Subcutaneous adipose tissue (tissue), 4 donors: ENCODE measurements around the gene TMEM234. TPM values are rescaled to one million over a fixed set of nuclear protein-coding genes. Genes with fewer than 3 reads are reported as not detected.

Experiments
- small RNA-seq: library from RNA; depleted of rRNA; stranded (forward); fragments of <200 nt; gene quantifications from one replicate; pipeline ENCODE3, GENCODE V24; 2016
- total RNA-seq, 4 donors: library from RNA; depleted of rRNA; stranded (reverse); fragments of >200 nt; gene quantifications; one replicate each; pipeline ENCODE4 v1.1.0, GENCODE V29; 2016
- TF ChIP-seq, protein P1 (sequence below): fragments of 450-650 bp; IDR thresholded peaks from one replicate; pipeline ENCODE4 v1.5.1; 2016; ENCODE audit warnings: low read depth, mild to moderate bottlenecking, control low read depth, antibody characterized with exemption, moderate library complexity

TMEM234 gene
- total RNA-seq, 4 donors from 2014 or later = 7.0 to 18.6 (median 9.4) TPM

DNA sequence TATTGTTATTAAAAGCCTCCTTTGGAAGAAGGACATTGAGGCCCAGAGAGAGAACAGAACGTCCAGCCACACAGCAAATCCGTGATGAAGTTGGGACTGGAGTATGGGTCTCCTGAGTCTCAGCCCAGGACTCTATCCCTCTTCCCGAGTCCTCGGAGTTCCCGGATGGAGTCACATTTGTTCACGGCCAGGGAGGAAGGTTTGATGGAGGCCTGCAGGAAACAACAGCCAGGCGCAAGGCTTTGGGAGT lies 43.0 kb downstream of the TMEM234 start:
- TF ChIP-seq, protein P1, sequence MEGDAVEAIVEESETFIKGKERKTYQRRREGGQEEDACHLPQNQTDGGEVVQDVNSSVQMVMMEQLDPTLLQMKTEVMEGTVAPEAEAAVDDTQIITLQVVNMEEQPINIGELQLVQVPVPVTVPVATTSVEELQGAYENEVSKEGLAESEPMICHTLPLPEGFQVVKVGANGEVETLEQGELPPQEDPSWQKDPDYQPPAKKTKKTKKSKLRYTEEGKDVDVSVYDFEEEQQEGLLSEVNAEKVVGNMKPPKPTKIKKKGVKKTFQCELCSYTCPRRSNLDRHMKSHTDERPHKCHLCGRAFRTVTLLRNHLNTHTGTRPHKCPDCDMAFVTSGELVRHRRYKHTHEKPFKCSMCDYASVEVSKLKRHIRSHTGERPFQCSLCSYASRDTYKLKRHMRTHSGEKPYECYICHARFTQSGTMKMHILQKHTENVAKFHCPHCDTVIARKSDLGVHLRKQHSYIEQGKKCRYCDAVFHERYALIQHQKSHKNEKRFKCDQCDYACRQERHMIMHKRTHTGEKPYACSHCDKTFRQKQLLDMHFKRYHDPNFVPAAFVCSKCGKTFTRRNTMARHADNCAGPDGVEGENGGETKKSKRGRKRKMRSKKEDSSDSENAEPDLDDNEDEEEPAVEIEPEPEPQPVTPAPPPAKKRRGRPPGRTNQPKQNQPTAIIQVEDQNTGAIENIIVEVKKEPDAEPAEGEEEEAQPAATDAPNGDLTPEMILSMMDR = no peak

- TF ChIP-seq, protein P1 = no peak
These were observed 43.6 kb downstream of the TMEM234 start for GRCh38 chr1:32178380-32179192.

GRCh38 chr1:32172621-32173245 lies 49.4 kb downstream of the TMEM234 start:
- TF ChIP-seq, protein P1 = no peak

GRCh38 chr1:32170991-32171390 lies 51.2 kb downstream of the TMEM234 start:
- TF ChIP-seq, protein P1 = no peak

Small RNAs within 50 kb of the gene (small RNA-seq; reads per million reads assigned to genes)
- not detected for gene RF00017

Other genes starting within 250 kb of the TMEM234 start
- 10 to 100 TPM; 56.4 to 92.9 (median 63.2) TPM for gene KHDRBS1, start 208.5 kb downstream of the TMEM234 start, total RNA-seq
- 1 to 10 TPM; 1.8 to 6.8 (median 4.7) TPM for gene TMEM39B, start 149.4 kb downstream of the TMEM234 start, total RNA-seq
- 10 to 100 TPM; 31.4 to 41.6 (median 33.7) TPM for gene KPNA6, start 114.3 kb downstream of the TMEM234 start, total RNA-seq
- gene TXLNA, start 42.7 kb downstream of the TMEM234 start, total RNA-seq = 10 to 100 TPM; 28.4 to 40.5 (median 36.9) TPM
- gene CCDC28B, start 21.8 kb downstream of the TMEM234 start, total RNA-seq = 1 to 10 TPM in 2 of 4 donors, under 1 TPM in 1, not detected in 1; 0.75 to 2.7 (median 2.2) TPM
- 1 to 10 TPM in 2 of 4 donors, under 1 TPM in 1, not detected in 1; 0.85 to 1.5 (median 1.1) TPM for gene IQCC, start 16.7 kb downstream of the TMEM234 start, total RNA-seq
- not detected for gene DCDC2B, start 13.3 kb downstream of the TMEM234 start, total RNA-seq
- 100 to 1,000 TPM; 137 to 166 (median 147) TPM for gene EIF3I, start 54 bp upstream of the TMEM234 start, total RNA-seq
- gene FAM167B, start 24.9 kb upstream of the TMEM234 start, total RNA-seq = 1 to 10 TPM in 2 of 4 donors, under 1 TPM in 2; 0.85 to 5.5 (median 1.1) TPM
- 1 to 10 TPM in 2 of 4 donors, under 1 TPM in 2; 0.38 to 3.6 (median 1.6) TPM for gene LCK, start 28.9 kb upstream of the TMEM234 start, total RNA-seq
- gene HDAC1, start 69.7 kb upstream of the TMEM234 start, total RNA-seq = 10 to 100 TPM; 28.6 to 35.0 (median 31.1) TPM
- gene MARCKSL1, start 113.9 kb upstream of the TMEM234 start, total RNA-seq = 10 to 100 TPM in 1 of 4 donors, 1 to 10 TPM in 3; 4.2 to 10.3 (median 7.4) TPM
- gene FAM229A, start 140.1 kb upstream of the TMEM234 start, total RNA-seq = 10 to 100 TPM in 1 of 4 donors, 1 to 10 TPM in 3; 2.0 to 19.2 (median 6.9) TPM
- 1 to 10 TPM in 2 of 4 donors, under 1 TPM in 1, not detected in 1; 0.51 to 2.9 (median 1.1) TPM for gene TSSK3, start 140.2 kb upstream of the TMEM234 start, total RNA-seq
- 10 to 100 TPM; 49.4 to 92.1 (median 71.9) TPM for gene BSDC1, start 172.1 kb upstream of the TMEM234 start, total RNA-seq
- under 1 TPM in 1 of 4 donors, not detected in 3; under 0.01 TPM for gene ZBTB8B, start 242.7 kb upstream of the TMEM234 start, total RNA-seq